Activated naive CD4-positive, alpha-beta T cell treated with anti-CD3 and anti-CD28 coated beads, Interleukin-2, amount 50 U/mL, for 16 hours (primary cell): ENCODE measurements around the gene DYNLT1.
A peak's percentile ranks its signal among the peaks of the same experiment; 100 is the strongest.
"Not testable (repeated sequence)": the region's sequence is repeated elsewhere in the genome, so short reads cannot be mapped to it uniquely, and the experiment has no call there.

Source experiments
- DNase-seq: peaks from one replicate; pipeline ENCODE4 v3.0.0-alpha.2; 2020

DYNLT1 gene

DNA sequence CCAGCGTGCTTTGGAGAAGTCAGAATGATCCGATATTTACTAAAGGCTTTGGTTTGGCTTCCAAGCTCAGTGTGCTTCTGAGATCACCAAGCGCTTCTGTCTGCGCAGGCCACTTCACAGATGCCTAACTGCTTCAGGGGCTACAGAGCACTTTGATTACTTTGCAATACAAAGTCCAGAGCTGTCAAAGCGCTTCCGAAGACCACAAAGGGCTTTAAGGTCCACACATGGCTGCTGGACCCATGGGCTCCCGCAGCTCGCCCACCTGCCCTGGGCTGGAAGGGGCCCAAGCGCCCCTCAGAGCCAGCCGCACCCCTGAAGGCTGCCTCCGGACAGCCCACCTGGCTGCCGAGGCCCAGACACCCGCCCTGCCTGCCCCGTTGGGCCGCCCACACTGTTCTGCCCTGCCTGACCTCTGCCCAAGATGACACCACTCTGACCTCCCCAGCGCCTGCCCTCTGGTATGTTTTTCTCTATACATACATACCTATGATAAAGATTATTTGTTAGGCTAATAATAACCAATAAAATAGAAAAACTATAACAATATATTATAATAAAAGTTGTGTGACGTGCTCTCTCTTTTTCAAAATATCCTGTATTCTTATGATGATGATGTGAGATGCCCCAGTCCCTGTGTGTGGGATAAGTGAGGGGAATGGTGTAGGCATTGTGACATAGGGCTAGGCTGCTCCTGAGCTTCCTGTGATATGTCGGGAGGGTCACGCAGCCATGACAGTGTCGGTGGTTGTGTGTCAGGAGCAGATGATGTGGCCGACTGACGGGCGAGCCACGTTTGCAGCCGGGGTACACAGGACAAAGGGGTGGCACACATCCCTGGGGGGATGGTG, 22.6 kb downstream of the DYNLT1 start:
- DNase-seq = no peak

- no peak for DNase-seq
Observed at GRCh38 chr6:158620963-158621693, 23.4 kb downstream of the DYNLT1 start.

DNA sequence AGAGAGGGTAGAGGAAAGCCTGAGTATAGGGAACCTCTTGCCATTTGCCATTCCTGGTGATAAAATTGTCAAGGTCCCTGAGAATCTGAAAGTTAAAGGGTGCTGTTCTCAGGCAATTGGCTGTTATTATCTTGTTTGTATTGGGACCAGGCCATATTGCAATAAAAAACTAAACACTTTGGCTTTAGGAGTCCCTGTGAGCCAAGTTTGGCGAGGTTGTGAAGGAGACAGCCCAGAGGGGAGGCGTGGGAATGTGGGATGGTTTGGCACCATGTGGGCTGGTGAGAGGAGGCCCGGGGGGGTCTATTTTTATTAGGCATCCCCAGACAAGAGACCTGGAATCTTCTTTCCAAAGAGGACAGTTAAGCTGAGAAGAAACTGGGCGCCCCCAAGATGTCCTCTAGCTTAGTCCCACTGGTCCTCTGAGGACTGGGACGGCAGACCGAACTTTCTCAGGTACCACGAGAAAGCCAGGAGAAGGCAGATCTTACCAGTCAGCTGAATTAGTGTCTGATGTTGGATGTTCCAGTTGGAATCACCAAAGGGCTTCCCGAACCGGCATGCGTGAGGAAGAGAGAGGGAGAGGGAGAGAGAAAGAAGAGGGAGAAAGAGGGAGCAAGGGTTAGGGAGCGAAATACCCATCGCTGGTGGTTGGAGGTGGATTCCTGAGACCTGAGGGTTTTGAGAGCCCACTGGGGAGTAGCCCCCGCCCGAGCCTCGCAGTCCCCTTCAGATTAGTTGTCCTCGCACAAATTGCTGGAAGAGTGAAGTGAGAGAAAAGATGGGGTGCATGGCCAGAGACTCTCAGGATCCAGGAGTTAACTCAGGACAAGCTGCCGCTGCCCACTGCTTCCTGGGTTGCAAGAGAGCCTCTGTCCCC, 24.4 kb downstream of the DYNLT1 start:
- DNase-seq = no peak

- DNase-seq = not testable (repeated sequence)
Observed at GRCh38 chr6:158618289-158618688, 26.3 kb downstream of the DYNLT1 start.

GRCh38 chr6:158614606-158615005, 29.9 kb downstream of the DYNLT1 start:
- DNase-seq = not testable (repeated sequence)

GRCh38 chr6:158611541-158612370, 32.8 kb downstream of the DYNLT1 start:
- no peak for DNase-seq

GRCh38 chr6:158611039-158611438, 33.5 kb downstream of the DYNLT1 start:
- DNase-seq = no peak

GRCh38 chr6:158610319-158610968, 34.1 kb downstream of the DYNLT1 start:
- DNase-seq = no peak

GRCh38 chr6:158609455-158610155, 34.9 kb downstream of the DYNLT1 start:
- no peak for DNase-seq

GRCh38 chr6:158608221-158608620, 36.3 kb downstream of the DYNLT1 start:
- DNase-seq = no peak

GRCh38 chr6:158607411-158608170, 37.0 kb downstream of the DYNLT1 start:
- no peak for DNase-seq

DNA sequence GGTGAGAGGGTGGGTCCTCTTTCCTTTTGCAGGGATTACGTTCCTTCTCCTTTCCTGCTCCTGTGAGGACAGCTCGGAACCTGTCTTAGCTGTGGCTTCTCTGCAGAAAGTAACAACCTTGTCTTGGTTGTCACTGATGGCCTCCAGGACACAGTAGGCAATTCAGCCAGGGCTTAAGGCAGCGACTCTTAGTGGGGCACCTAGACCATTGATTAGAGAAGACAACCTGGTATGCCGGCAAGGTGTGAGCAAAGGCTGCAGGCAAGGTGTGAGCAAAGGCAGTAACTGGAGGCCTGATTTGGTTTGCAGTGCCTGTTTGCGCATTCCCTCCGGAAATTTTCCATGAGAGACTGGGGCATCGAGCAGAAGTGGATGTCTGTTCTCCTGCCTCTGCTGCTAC, 37.6 kb downstream of the DYNLT1 start:
- DNase-seq = no peak

- DNase-seq = not testable (repeated sequence)
Observed at GRCh38 chr6:158606011-158606410, 38.5 kb downstream of the DYNLT1 start.

GRCh38 chr6:158605266-158605878, 39.2 kb downstream of the DYNLT1 start:
- peak; percentile 53 for DNase-seq

DNA sequence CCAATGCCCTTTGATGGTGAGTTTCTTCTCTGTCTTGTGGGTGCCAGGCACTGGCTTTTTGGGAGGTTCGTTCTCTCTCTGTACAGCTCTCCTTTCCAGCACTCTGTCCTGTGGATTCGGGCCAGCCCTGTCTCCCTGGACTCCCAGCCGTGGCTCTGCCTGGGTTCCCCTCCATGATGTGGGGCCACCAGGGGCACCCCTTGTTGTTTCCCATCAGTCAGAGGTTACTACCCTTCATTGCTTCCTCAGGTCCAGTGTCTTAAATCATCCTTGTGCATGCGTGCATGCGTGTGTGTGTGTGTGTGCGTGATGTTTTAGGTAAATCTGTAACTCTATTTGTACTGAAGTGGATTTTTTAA, 40.5 kb downstream of the DYNLT1 start:
- no peak for DNase-seq

GRCh38 chr6:158603261-158604047, 41.1 kb downstream of the DYNLT1 start:
- no peak for DNase-seq

- no peak for DNase-seq
Observed at GRCh38 chr6:158599635-158600034, 44.9 kb downstream of the DYNLT1 start.

DNA sequence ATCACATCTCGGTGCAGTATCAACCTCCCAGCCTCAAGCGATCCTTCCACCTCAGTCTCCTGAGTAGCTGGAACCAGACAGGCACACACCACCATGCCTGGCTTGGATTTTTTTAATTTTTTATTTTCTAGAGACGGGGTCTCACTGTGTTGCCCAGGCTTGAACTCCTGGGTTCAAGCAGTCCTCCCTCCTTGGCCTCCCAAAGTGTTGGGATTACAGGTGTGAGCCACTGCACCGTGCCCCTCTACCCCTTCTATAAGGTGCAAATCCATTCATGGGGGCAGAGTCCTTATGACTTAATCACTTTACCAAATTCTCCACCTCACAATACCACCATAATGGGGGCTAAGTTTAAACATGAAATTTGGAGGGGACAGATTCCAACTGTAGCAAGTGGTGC, 47.0 kb downstream of the DYNLT1 start:
- no peak for DNase-seq

- DNase-seq = no peak
Observed at GRCh38 chr6:158596861-158597260, 47.7 kb downstream of the DYNLT1 start.
